CD14-positive monocyte (primary cell): Measurements from ENCODE around the gene CST9. TPM values are rescaled to one million over a fixed set of nuclear protein-coding genes. Genes with fewer than 3 reads are reported as not detected.

Source experiments
- DNase-seq, 3 donors: peaks; one replicate each; pipeline ENCODE4 v3.0.0-alpha.2; 2011 to 2022
- H2AFZ ChIP-seq: 2 replicates; pipeline ENCODE4 v1.6.0; 2012; ENCODE audit warnings: mild to moderate bottlenecking, low read depth, low read length, inconsistent platforms; ENCODE audit not compliant: insufficient read depth, poor library complexity, severe bottlenecking
- H3K27ac ChIP-seq, 2 donors: 1 replicate in 1 of 2; 2 replicates in 1 of 2; pipeline ENCODE4 v1.5.1; 2012 to 2013; ENCODE audit warnings: low read length in 2 of 2, control low read depth in 1 of 2, inconsistent platforms in 1 of 2, low read depth in 1 of 2, mild to moderate bottlenecking in 1 of 2
- H3K27me3 ChIP-seq, 2 donors: one replicate each; pipeline versions ENCODE4 v1.6.0 to v1.6.1; 2011 to 2013; ENCODE audit warnings: low read length in 2 of 2; ENCODE audit not compliant: control insufficient read depth in 2 of 2, insufficient read depth in 2 of 2
- H3K36me3 ChIP-seq, 2 donors: replicated peaks in 1 of 2; 1 replicate in 1 of 2; 2 replicates in 1 of 2; pipeline versions ENCODE4 v1.5.1 to v1.6.1; 2012 to 2013; ENCODE audit warnings: low read length in 2 of 2, control low read depth in 1 of 2, inconsistent platforms in 1 of 2, mild to moderate bottlenecking in 1 of 2; ENCODE audit not compliant: insufficient read depth in 2 of 2, control insufficient read depth in 1 of 2
- H3K4me1 ChIP-seq, 2 donors: 1 replicate in 1 of 2; 2 replicates in 1 of 2; pipeline versions ENCODE4 v1.5.1 to v1.6.1; 2012 to 2013; ENCODE audit warnings: low read length in 2 of 2, control low read depth in 1 of 2, inconsistent platforms in 1 of 2, mild to moderate bottlenecking in 1 of 2, moderate library complexity in 1 of 2; ENCODE audit not compliant: insufficient read depth in 2 of 2, control insufficient read depth in 1 of 2
- H3K4me2 ChIP-seq: replicated peaks from 2 replicates; pipeline ENCODE3; 2012; ENCODE audit warnings: low read length, moderate library complexity, mild to moderate bottlenecking; ENCODE audit not compliant: poor library complexity, severe bottlenecking; ENCODE audit errors: extremely low read depth
- H3K4me3 ChIP-seq, 3 experiments: fragments of 200-600 bp in 1 of 3; sonication (generic) in 1 of 3; replicated peaks in 1 of 3; 1 replicate in 2 of 3; 2 replicates in 1 of 3; pipeline ENCODE4 v1.5.1; 2011 to 2013; ENCODE audit warnings: low read length in 3 of 3, mild to moderate bottlenecking in 3 of 3, control low read depth in 2 of 3, low read depth in 2 of 3, inconsistent platforms in 1 of 3, moderate library complexity in 1 of 3
- H3K79me2 ChIP-seq: 2 replicates; pipeline ENCODE4 v1.6.0; 2012; ENCODE audit warnings: mild to moderate bottlenecking, control low read depth, inconsistent platforms, low read length, moderate library complexity; ENCODE audit not compliant: insufficient read depth
- H3K9ac ChIP-seq: 2 replicates; pipeline ENCODE4 v1.6.0; 2017; ENCODE audit warnings: low read length, mild to moderate bottlenecking; ENCODE audit not compliant: insufficient read depth, poor library complexity, severe bottlenecking
- H3K9me3 ChIP-seq, 2 donors: replicated peaks in 1 of 2; 1 replicate in 1 of 2; 2 replicates in 1 of 2; pipeline versions ENCODE4 v1.5.1 to v1.6.1; 2012 to 2013; ENCODE audit warnings: low read length in 2 of 2, control low read depth in 1 of 2; ENCODE audit not compliant: control insufficient read depth in 1 of 2, insufficient read depth in 1 of 2
- H4K20me1 ChIP-seq: 2 replicates; pipeline ENCODE4 v1.6.0; 2012; ENCODE audit warnings: mild to moderate bottlenecking, low read length, control low read depth, moderate library complexity; ENCODE audit not compliant: insufficient read depth
- H3K27ac Mint-ChIP-seq, 7 donors: one replicate each; pipeline ENCODE4 v1.8.0; 2020; ENCODE audit warnings: mild to moderate bottlenecking in 7 of 7, mixed read lengths in 7 of 7, moderate library complexity in 6 of 7, inconsistent platforms in 2 of 7
- H3K27me3 Mint-ChIP-seq, 3 donors: one replicate each; pipeline ENCODE4 v1.8.0; 2021 to 2022; ENCODE audit warnings: low read depth in 3 of 3, mild to moderate bottlenecking in 3 of 3, mixed read lengths in 3 of 3, moderate library complexity in 3 of 3, inconsistent platforms in 1 of 3
- H3K36me3 Mint-ChIP-seq, 2 donors: one replicate each; pipeline ENCODE4 v1.8.0; 2020; ENCODE audit warnings: mixed read lengths in 2 of 2, inconsistent platforms in 1 of 2, mild to moderate bottlenecking in 1 of 2
- H3K4me1 Mint-ChIP-seq: one replicate; pipeline ENCODE4 v1.8.0; 2020; ENCODE audit warnings: mild to moderate bottlenecking, mixed read lengths
- H3K4me3 Mint-ChIP-seq, 2 donors: one replicate each; pipeline ENCODE4 v1.8.0; 2020; ENCODE audit warnings: mild to moderate bottlenecking in 2 of 2, mixed read lengths in 2 of 2, moderate library complexity in 1 of 2
- H3K9me3 Mint-ChIP-seq, 7 donors: one replicate each; pipeline ENCODE4 v1.8.0; 2020 to 2022; ENCODE audit warnings: mixed read lengths in 7 of 7, mild to moderate bottlenecking in 6 of 7, moderate library complexity in 6 of 7, inconsistent platforms in 2 of 7
- WGBS: methylation state at CpG from one replicate; pipeline ENCODE4 v1.1.5; 2013; ENCODE audit warnings: missing lambda C conversion rate; ENCODE audit not compliant: insufficient coverage; 5-methylcytosine and 5-hydroxymethylcytosine counted together
- intact Hi-C, 2 donors: fragments of 100-400 bp; cut with micrococcal nuclease; formaldehyde crosslinking; loops; one replicate each; pipeline versions ENCODE4 v1.15.0 to v1.15.1; 2023
- polyA plus RNA-seq, 3 donors: library from polyadenylated mRNA; depleted of rRNA in 1 of 3; unstranded in 2 of 3; stranded (reverse) in 1 of 3; fragments of 300-500 nt in 2 of 3; fragments of >200 nt in 1 of 3; fragmentation: Illumina TruSeq in 2 of 3; gene quantifications; 1 replicate in 2 of 3; 2 replicates in 1 of 3; pipeline ENCODE4 v1.2.3, GENCODE V29; 2012 to 2021
- TF ChIP-seq, protein P1 (sequence below): fragments of 200-600 bp; IDR thresholded peaks from one replicate; pipeline ENCODE4 v1.8.0; 2022; ENCODE audit warnings: antibody characterized with exemption, mild to moderate bottlenecking

The CST9 gene
- polyA plus RNA-seq, 3 donors = 0.13 TPM; not detected in 2

DNA sequence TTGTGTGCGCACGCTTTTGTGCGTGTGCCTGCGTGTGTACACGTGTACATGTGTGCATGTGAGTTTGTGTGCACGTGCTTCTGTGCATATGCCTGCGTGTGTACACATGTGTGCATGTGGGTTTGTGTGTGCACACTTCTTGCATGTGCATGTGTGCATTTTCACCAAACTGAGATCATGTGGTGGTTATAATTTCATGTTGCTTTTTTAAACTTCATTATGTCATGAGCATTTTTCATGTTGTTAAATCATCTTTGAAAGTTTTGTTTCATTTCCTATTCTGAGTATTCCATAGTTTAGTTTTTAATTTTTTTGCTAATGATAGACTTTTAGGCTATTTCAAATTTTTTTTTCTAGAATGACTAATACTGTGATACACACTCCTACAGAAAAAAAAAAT is 38.4 kb upstream of the CST9 start:
- Mint-ChIP-seq H3K4me3 (no peak overlapping the region), H3K27ac (peak overlapping the region in 2 of 7 donors; percentile 55 to 82), H3K27me3 (peaks cover 0 to 3% (median 0%) of the 10 kb centered on the region in 3 donors), H3K36me3 (no peaks in the 10 kb centered on the region), H3K4me1 (peaks cover 80% of the 10 kb centered on the region), H3K9me3 (peaks cover 0 to 2% (median 0%) of the 10 kb centered on the region in 7 donors)
- Histone ChIP-seq H3K27me3 (no peaks in the 10 kb centered on the region), H3K4me3 (no peak overlapping the region), H3K27ac (no peak overlapping the region), H4K20me1 (no peaks in the 10 kb centered on the region), H3K4me2 (no peak overlapping the region), H3K9me3 (no peaks in the 10 kb centered on the region), H2AFZ (no peak overlapping the region), H3K9ac (no peak overlapping the region), H3K4me1 (peaks cover 72 to 87% of the 10 kb centered on the region in 2 donors), H3K36me3 (no peaks in the 10 kb centered on the region), H3K79me2 (no peaks in the 10 kb centered on the region)
- WGBS = 95% methylated on average over 7 of the region's 7 CpGs
- TF ChIP-seq, protein P1, sequence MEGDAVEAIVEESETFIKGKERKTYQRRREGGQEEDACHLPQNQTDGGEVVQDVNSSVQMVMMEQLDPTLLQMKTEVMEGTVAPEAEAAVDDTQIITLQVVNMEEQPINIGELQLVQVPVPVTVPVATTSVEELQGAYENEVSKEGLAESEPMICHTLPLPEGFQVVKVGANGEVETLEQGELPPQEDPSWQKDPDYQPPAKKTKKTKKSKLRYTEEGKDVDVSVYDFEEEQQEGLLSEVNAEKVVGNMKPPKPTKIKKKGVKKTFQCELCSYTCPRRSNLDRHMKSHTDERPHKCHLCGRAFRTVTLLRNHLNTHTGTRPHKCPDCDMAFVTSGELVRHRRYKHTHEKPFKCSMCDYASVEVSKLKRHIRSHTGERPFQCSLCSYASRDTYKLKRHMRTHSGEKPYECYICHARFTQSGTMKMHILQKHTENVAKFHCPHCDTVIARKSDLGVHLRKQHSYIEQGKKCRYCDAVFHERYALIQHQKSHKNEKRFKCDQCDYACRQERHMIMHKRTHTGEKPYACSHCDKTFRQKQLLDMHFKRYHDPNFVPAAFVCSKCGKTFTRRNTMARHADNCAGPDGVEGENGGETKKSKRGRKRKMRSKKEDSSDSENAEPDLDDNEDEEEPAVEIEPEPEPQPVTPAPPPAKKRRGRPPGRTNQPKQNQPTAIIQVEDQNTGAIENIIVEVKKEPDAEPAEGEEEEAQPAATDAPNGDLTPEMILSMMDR = no peak
- intact Hi-C loops = no loop called here
- no peak for DNase-seq

DNA sequence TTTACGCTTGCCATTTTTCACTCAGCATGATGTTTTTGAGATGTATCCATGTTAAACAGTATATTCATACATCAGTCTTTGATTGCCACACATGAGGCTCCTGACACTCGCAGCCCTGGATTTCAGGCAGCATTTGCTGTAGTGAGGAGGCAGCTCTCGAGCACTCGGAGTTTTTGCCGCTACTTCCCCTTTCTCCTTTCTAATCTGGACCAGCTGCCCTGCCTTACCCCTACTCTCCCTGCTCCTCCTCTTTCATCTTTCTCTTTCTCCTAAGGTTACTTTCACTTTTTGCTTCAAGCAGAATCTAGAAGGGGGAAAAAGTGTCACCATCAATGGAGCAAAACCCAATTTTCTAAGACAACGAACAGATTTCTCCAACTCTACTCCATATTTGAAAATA is 37.9 kb upstream of the CST9 start:
- Histone ChIP-seq H4K20me1 (no peaks in the 10 kb centered on the region), H3K79me2 (no peaks in the 10 kb centered on the region), H3K27me3 (no peaks in the 10 kb centered on the region), H3K4me1 (peaks cover 76 to 92% of the 10 kb centered on the region in 2 donors), H3K4me2 (peak overlapping the region; percentile 29), H3K9me3 (no peaks in the 10 kb centered on the region), H2AFZ (no peak overlapping the region), H3K27ac (peak overlapping the region in 1 of 2 donors; percentile 47), H3K9ac (no peak overlapping the region), H3K4me3 (peak overlapping the region in 1 of 3 experiments; percentile 21), H3K36me3 (no peaks in the 10 kb centered on the region)
- Mint-ChIP-seq H3K27me3 (peaks cover 0 to 3% (median 0%) of the 10 kb centered on the region in 3 donors), H3K36me3 (no peaks in the 10 kb centered on the region), H3K4me3 (peak overlapping the region in 1 of 2 donors; percentile 70), H3K9me3 (peaks cover 0 to 2% (median 0%) of the 10 kb centered on the region in 7 donors), H3K4me1 (peaks cover 80% of the 10 kb centered on the region), H3K27ac (peak overlapping the region; percentile 54 to 86 (median 79))
- WGBS = no CpG with 5 or more reads among the region's 6 CpGs
- DNase-seq = peak; percentile 39 to 64 (median 59)
- intact Hi-C loops = no loop called here
- TF ChIP-seq, protein P1 = no peak
